Activated CD4-positive, alpha-beta T cell treated with anti-CD3 and anti-CD28 coated beads, Interleukin-2, amount 50 U/mL, for 4 hours (primary cell): ENCODE measurements around the gene CHST8.
"Not testable (repeated sequence)": the region's sequence is repeated elsewhere in the genome, so short reads cannot be mapped to it uniquely, and the experiment has no call there.

Experiments
- DNase-seq, 2 experiments: peaks; one replicate each; pipeline ENCODE4 v3.0.0-alpha.2; 2020

The CHST8 gene

DNA sequence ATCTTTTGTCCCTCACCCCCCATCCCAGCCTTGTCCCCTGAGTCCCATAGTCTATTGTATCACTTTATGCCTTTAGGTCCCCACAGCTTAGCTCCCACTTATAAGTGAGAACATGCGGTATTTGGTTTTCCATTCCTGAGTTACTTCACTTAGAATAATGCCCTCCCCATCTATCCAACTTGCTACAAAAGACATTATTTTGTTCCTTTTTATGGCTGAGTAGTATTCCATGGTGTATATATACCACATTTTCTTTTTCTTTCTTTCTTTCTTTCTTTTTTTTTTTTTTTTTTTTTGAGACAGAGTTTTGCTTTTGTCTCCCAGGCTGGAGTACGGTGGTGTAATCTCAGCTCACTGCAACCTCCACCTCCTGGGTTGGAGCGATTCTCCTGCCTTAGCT is 73.8 kb downstream of the CHST8 start:
- not testable (repeated sequence) for DNase-seq

DNA sequence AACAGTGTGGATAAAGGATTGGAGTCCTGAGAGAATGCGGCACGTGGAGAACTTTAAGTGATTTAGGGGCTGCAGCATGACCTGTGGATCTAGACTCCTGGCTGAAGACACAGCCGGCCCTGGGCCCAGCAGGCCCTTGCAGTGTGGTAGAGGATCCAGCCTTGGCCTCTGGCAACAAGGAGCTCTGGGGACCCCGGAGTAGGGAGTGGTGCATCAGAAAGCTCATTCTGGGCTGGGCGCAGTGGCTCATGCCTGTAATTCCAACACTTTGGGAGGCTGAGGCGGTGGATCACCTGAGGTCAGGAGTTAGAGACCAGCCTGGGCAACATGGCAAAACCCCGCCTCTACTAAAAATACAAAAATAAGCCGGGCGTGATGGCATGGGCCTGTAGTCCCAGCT is 76.0 kb downstream of the CHST8 start:
- no peak for DNase-seq

DNA sequence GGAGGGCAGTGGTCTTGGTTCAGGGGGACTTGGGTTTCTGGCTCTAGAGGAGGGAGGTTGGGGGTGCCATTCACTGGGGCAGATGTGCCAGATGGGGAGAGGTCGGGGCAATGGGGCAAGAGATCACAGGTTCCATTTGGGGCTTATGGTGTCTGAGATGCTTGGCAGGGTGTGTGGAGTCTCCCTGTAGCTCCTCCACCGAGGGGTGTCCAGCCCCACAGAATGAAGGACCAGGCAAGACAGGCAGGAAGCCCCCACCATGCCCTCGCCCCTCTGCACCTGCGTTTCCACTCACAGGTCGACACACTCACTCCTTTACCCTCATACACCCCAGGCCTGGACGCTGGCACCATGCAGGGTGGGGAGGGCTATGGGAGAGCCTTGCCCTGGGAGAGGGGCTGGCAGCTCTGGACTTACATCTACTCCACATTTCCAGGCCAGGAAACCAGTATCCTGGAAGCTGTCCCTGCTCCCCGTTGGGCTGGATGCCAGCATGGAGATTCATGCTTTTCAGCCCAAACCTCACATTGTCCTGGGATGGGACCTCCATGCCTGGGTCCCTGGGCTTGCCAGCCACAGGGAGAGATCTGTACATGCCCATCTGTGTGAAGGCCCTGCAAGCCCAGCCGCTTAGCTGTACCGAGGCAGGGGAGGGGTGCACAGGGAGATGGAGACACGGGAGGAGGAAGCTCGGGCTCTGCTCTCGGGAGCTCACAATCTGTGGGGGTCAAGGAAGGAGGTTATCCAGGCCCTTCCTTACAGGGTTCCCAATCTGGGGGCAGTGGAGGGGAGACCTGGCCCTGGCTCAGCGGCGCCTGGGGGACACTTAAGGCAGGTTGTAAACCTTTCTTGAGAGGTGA is 77.1 kb downstream of the CHST8 start:
- DNase-seq: no peak

- DNase-seq: no peak
Measured at GRCh38 chr19:33699754-33700407, 78.1 kb downstream of the CHST8 start.

GRCh38 chr19:33700408-33701013 is 78.8 kb downstream of the CHST8 start:
- no peak for DNase-seq

GRCh38 chr19:33701565-33701964 is 79.8 kb downstream of the CHST8 start:
- DNase-seq: no peak

GRCh38 chr19:33702606-33703437 is 81.1 kb downstream of the CHST8 start:
- DNase-seq: no peak

DNA sequence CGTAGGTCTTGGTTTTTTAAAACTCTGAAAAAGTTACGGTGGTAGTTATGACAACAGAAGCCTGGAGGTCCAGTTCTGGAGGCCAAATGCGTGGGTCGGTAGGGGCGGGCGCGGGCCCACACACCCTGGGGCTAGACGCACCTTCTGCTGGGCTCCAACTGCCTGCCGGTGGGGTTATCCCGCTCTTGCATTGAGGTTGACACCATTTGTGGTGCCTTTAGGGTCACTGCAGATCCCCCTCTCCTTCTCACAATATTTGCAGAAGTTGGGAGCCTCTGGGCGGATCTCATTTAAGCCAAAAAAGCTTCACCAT is 81.6 kb downstream of the CHST8 start:
- no peak for DNase-seq

- no peak for DNase-seq
Measured at GRCh38 chr19:33703821-33704220, 82.1 kb downstream of the CHST8 start.

DNA sequence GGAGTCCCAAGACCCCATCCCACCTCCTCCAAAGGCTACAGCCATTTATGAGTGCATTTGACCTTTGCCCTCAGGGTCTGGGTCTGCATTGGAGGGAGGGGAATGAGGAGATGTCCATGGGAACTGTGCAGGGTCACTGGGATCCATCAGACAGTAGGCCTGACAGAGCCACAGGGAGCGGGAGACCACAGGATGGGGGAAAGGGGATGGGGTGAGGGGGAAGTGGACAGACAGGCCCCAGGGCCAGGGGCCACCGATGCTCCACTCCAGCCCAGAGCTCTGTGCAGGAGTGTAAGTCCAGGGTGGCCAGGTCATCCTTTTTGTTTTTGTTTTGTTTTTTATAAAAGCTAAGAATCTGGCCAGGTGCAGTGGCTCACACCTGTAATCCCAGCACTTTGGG is 82.5 kb downstream of the CHST8 start:
- no peak for DNase-seq

GRCh38 chr19:33705090-33705847 is 83.5 kb downstream of the CHST8 start:
- DNase-seq: no peak

- no peak for DNase-seq
Measured at GRCh38 chr19:33705860-33706259, 84.1 kb downstream of the CHST8 start.

- DNase-seq: no peak
Measured at GRCh38 chr19:33706631-33707030, 84.9 kb downstream of the CHST8 start.

GRCh38 chr19:33712268-33712667 is 90.5 kb downstream of the CHST8 start:
- no peak for DNase-seq

DNA sequence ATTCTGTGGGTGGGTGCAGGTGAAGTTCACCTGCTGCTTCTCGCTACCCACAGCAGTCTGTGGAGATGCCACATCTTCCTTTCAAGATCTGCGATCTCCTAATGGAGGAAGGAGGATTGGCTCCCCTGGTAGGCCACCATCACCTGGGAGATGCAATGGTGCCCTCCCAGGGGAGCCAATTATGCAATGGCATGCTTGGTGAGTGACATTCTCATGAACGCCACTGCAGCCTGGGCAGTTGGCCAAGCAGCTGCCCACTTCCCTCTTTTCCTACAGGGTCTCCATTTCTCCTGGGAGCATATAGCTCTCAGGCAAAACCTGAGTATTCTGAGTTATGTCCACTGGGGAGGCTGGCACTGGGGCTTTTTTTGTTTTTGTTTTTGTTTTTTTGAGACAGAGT is 91.4 kb downstream of the CHST8 start:
- DNase-seq: no peak

DNA sequence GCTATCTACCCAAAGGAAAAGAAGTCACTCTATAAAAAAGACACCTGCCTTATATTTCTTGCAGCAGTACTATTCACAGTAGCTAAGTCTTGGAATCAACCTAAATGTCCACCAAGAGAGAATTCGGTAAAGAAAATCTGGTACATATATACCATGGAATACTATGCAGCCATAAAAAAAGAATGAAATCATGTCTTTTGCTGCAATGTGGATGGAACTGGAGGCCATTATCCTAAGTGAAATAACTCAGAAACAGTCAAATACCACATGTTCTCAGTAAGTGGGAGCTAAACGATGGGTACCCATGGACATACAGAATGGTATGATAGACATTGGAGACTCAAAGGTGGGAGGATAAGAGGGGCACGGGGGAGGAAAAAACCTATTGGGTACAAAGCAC is 92.4 kb downstream of the CHST8 start:
- no peak for DNase-seq

DNA sequence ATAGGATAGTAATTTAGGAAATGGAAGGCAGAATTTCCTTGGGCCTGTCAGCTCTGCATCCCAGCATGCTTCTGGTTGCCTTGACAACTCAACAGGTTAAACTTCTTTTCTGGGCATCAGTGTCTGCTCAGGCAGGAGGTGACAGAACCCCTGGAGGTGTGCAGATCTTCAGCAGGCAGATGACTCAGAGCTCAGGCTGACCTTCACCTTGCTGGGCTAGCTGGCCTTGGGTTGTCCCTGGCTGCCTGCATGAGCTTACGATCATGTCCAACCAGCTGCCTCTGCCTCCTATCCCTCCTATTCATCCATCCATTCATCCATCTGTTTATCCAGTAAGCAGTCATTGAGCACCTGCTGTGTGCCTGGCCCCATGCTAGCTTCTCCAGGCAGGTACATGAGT is 93.7 kb downstream of the CHST8 start:
- no peak for DNase-seq

DNA sequence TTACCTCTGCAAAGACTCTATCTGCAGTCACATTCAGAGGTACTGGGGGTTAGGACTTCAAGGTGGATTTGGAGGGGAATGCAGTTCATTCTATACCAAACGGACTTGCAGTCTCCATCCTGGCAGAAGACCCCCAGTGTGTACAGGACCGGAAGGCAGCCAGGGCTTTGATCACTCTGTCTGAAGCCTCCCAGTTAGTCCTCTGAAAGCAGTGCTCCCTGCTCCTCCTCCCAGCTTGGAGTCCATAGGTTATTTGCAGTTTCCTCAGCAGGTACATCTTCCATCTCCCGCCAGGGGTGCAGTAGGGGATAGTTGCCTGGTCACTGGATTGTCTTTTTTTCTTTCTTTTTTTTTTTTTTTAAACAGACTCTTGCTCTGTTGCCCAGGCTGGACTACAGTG is 96.1 kb downstream of the CHST8 start:
- no peak for DNase-seq

GRCh38 chr19:33718651-33719254 is 97.0 kb downstream of the CHST8 start:
- DNase-seq: no peak

- no peak for DNase-seq
Measured at GRCh38 chr19:33719366-33720154, 97.8 kb downstream of the CHST8 start.

GRCh38 chr19:33720155-33720493 is 98.4 kb downstream of the CHST8 start:
- DNase-seq: no peak
